Stimulated activated CD8-positive, alpha-beta memory T cell treated with anti-CD3 and anti-CD28 coated beads, Interleukin-12 subunit alpha, Interleukin-12 subunit beta, amount 100 ng/mL, for 4 hours (primary cell): ENCODE data around the gene SNCA.

Experiments
- DNase-seq: peaks from one replicate; pipeline ENCODE4 v3.0.0-alpha.2; 2020; ENCODE audit warnings: low read depth

Gene SNCA

DNA sequence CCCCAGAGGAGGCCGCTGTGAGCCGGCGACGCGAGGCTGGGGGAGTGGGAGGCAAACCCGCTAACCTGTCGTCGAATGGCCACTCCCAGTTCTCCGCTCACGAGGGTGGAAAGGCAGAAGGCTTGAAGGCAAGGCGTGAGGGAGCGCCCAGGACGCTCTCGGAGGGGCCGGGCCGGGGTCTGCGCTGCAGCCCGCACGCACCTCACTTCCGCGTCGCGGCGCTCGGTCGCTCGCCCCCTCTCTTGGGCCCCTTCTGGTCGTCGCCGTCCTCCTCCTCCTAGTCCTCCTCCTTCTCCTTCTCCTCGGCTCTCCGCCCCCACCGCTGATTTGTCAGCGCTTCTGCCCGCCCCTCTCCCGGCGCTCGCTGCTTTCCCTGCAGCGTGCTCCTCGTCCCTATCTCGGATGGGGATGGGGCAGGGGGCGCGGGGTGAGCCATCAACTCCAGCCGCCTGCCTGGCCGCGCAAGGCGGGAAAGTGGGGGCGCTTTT lies at the start of gene SNCA:
TSS of gene SNCA (minus strand) at position 265 of the 488 bp plus-strand sequence. CDS start 1,494 bp downstream, outside the sequence.
- no peak for DNase-seq

DNA sequence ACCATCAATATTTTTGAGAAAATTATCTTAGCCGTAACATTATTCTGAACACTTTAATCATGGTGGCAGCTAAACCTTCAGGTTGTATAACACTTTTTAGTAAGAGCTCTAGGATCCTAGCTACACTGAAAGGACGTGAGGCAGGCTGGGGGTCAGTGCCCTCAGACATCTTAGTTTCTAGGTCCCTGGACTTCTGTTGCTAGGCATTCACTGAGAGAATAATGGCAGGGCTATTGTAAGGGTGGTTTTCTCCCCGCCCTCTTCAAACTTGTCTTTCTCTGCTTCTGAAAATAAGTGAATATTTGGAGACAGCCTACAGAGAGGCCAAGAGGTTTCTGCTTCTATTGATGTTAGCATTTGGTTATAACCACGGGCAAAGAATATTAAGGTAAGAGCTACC lies 42.3 kb upstream of the SNCA start:
- DNase-seq = no peak

DNA sequence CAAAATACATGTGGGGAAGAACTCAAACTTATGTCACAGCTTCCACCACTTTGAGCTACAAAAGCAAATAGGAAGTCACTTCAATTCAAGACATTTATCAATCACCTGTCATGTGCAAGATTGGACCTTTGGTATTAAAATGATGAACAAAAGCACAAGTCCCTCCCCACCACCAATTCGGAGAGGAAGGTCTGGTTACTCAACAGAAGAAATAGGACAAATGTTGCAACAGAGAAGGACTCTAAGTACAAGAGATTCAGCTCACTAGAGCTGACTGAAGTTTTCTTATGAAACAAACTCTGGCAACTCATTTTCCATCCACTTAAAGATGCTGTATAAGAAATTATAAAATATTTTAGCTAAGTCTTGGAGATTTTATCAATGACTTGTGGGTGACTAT lies 41.6 kb upstream of the SNCA start:
- DNase-seq = no peak

DNA sequence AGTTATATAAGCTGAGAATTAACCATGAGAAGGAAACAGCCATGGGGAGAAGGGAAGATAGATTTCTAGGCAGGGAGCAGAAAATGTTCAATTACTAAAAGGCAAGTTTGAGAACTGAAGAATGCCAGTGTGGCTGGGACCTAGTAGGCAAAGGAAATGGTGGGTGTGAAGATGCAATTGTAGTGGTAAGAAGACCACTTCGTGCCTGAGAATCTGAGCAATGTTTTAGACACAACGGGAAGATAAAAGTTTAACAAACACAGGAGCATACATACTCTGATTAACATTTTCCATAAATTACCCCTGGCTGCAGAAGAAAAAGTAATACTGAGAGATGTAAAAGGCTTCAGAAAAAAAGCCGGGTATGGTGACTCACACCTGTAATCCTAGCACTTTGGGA lies 39.6 kb upstream of the SNCA start:
- DNase-seq = no peak

DNA sequence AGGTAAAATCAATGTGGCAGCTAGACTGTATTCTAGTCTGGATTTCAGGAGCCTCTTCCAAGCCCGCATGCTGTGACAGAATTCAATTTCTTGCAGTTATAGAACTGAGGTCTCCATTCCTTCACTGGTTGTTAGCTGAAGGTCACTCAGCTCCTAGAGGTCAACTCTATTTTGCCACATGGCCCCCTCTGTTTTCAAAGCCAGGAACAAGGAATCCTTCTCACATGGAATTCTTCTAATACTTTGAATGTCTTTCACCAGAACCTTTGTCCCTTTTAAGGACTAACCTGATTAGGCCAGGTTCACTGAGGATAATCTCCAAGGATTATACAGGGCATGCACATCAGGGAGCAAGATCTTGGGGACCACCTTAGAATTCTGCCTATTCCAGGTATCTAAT lies 34.2 kb upstream of the SNCA start:
- DNase-seq = no peak

DNA sequence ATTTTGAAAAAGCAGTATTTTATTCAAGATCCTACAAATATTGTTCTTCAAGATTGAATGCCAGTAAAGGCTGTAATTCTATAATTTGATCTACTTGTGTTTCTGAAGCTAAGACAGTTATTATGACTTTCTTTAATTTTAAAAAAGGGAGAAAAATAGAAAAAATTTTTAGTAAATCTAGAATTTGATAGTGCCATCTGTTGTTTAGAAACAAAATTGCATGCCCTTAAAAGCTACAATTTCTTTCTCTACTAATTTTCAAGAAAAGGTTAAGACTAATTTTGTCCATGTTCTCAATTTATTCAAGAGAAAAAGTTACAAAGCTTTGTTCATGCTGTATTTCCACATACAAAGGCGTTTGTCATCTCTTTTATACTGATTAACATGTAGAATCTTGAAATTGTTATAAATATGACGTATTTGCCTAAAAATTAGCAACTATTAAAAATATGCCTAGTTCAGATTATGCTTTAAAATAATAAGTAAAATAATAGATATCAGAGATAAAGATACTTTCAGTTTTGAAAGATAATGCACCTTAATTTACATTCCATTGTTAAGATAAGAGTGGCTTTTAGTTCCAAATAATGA lies 32.1 kb upstream of the SNCA start:
- DNase-seq = no peak

DNA sequence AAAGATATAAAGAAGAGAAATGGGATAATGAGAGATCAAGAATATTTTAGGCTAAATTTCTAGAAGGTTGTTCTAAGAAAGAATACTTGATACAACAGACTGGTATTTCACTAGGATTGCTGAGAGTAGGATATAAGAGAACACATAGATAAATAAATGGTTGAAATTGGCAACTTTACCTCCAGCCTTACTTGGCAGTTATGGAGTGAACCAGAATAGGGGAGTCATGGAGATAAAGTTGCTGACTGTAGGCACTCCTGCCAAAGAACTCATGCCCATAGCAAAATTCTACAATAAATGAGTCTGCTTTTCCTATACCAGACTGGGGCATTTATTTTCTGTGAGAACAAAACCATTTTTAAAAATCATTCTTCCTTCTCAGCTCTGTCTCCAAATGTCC lies 31.3 kb upstream of the SNCA start:
- no peak for DNase-seq

DNA sequence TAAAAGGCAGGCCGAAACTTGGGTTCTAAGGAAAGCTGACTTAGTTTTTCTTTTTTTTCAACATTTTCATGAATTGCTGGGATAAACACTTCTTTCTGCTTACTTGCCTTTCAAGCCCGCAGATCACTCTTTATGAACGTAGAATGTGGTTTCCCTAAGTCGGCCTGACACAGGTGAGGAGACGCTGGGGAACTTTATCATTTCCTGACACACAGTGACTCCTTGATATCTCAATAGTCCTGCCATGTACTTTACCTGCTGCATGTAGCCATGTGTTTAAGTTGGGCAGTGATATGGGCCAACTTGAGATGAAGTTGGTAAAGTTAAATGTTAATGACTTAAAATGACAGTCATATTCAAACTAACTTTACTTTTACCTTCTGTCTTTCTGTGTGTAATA lies 26.6 kb upstream of the SNCA start:
- DNase-seq = no peak

DNA sequence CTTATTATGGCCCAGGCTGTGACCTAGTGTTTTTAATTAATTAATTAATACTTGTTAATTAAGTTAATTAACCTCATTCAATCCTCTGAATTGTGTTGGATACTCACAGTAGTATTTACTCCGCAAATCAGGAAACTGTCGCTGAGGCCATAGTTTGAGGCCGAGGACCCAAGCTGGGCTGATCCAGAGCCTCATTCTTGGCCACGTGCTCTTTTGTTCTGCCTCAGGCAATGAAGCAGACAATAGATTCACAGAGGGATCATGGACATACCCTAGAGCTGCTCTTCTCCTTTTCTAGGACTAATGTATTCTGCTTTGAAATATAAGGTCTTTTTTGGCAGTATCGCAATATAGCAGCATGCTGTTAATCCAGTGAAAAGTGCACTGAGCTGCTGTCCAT lies 24.0 kb upstream of the SNCA start:
- DNase-seq = no peak

DNA sequence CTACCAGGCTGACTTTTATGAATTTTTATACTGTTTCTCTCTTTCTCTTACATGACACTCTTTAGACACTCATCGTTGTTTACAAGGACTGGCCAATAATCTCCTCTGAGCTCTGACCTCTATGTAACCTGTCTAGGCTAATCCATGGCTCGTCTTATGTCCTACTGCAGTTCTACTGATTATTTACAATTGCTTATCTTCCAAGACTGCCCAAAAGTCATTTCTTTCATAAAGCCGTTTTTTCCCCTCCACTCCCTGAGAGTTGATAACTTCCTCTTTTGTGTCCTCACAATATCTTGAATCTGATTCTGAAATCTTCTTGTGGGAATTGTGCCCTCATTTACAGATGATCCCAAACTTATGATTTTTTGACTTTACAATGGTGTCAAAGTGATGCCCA lies 18.3 kb upstream of the SNCA start:
- no peak for DNase-seq

DNA sequence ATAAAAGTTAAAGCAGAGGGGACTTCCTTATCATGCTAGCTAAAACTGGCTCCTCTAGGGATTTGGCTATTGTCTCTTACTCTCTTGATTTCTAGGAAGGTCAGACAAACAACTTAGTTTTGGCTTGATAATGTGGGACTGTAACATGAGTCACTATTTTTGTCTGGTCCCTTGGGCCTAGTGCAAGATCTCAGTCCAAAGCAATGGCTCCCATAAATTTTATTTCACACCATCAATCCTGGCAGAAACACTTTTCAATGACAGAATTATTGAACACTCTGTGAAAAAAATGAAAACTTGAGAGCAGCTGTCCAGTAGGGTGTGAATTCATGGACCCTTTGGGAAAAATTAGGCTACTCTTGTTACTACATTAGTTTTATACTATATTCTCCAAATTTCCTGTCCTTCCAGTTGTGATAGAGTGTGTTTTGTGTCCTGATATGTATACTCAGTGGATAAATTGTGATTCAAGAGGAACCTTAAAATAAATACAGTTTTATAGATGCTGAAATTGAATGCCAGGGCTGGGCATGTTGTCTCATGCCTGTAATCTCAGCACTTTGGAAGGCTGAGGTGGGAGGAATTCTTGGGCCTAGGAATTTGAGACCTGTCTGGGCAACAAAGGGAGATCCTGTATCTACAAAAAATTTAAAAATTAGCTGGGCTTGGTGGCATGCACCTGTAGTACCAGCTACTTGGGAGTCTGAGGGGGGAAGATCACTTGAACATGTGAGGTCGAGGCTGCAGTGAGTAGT lies 10.8 kb upstream of the SNCA start:
- DNase-seq = no peak

DNA sequence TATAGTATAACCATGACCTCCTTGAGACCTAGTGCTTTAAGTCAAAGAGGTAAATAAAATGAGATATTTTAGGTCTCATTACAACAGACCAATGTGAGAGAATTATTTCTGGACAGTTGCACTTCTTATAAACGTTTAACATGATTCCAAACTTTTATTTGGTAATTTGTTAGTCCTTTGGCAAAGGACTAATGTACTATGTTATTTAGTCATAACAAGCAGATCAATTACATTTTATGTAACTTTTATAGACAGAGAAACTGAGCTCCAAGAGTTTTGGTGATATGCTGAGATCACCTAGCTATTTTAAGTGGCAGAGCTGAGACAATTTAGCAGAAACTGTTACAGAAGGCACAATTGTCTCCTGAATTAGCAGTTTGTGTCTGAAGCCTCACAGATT lies 2.6 kb upstream of the SNCA start:
- no peak for DNase-seq

DNA sequence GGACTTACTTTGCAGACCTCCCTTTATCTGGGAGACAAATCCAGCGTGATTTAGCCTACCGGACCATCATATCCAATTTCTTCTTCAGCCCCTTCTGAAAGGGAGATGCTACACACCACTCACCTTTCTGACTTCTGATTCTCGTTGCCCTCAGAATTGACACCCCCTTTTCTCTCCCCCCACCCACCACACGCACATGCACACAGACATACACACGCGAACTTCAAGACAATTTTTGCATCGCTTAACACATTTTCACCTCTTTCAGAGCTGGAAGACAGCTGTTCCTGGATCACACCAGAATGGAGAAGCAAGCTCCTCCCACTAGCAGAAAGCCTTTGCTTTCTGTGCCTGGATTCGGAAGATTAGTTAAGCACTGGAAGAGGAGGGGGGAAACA lies 1.0 kb upstream of the SNCA start:
- DNase-seq = no peak

DNA sequence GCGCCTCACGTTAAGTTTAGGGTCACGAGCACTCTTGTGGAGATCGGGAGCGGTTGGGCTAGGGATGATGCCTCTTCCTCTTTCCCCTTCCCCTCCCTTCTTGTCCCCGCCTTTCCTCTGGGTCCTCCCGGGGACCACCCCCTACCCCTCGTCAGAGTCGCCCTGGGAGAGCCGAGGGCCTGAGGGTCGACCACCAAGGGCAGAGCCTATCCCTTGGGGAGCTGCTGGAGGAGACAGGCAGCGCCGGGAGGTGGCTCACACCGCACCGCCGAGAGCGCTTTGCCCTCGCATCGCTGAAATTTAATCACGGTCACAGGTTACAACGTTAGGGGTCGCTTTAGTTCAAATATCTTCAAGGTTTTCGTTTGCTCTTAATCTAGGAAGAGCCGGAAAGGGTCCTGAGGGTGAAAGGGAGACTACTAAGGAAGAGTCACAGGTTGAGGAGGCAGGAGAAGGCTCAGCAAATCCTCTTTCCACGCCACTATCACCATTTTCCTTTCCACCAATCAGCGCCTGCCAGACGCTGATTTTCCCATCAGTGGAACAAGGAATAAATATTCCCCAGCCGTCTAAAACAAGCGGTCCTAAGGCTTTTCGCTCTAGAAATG lies 528 bp upstream of the SNCA start:
- DNase-seq = no peak

DNA sequence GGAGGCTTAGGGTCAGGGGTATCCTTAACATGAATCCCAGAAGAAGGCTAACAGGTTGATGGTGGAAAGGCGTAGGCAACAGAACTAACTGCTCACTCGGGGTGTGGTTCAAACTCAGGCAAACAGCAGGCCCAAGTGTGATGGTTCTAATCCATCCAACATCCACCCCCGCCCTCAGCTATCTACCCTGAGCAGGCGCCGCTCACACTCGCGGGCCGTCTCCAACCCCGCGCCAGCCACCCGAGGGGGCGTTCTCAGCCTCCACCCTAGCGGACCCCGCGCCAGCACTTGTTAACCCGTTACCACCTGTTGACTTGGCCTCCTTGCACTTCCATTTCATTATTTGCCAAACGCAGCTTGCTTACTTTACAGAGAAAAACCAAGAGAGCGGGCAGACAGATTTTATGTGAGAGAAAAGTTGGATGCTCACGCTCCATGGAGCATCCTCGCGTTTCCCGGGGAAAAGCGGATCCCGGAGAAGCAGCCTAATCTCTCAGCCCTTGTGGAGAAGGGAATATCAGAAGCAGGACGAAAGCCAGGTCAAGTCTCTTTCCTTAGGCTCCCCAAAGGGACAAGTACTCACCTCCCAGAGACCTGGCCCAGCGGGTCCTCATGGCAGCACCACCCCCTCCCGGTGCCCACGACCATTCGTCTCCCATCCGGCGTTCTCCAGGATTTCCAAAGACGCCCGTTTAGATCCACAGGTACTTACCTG lies 773 bp downstream of the SNCA start:
- no peak for DNase-seq

DNA sequence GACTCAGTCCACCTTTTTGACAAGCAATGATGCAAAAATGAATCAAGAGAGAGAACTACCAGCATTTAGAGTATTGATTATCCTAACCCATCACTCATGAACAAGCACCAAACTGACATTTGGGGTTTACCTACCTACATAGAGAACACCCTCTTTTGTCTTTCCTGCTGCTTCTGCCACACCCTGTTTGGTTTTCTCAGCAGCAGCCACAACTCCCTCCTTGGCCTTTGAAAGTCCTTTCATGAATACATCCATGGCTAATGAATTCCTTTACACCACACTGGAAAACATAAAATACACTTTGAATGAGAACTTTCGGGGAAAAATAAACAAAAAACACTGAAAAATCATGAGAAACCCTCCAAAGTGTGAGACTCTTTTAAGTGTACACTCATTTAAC lies 1.5 kb downstream of the SNCA start:
- no peak for DNase-seq

DNA sequence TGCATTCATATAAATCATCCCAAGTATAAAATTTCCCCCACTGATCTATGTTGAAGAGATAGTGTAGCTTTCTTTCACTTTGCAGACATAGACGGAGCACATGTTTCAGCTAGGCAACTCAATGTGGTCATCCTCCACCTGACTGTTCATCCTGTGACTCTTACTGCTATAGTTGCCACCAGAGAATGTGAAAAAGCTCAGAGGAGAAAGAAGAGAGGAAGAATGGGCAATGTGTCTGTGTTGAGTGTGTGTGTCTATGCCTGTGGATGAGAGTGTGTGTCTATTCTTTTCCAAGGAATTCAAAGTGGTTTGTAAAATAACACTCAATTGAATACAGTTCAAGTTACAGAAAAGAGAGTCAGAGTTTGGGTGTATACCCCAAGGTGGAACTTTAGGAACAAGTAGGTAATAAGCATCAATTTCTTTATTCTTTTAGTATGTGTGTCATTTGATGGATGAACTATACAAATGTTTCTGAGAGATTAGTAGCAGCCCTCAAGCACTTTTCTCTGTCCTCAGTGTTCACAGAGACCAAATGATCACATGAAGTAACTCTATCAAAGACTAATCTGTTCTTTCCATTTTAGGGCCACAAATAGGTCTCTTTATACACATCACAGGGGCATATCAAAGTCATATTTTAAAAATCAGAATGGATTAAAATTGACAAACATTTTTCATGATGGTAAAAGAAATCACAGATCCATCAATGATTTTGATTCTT lies 2.3 kb downstream of the SNCA start:
- no peak for DNase-seq

DNA sequence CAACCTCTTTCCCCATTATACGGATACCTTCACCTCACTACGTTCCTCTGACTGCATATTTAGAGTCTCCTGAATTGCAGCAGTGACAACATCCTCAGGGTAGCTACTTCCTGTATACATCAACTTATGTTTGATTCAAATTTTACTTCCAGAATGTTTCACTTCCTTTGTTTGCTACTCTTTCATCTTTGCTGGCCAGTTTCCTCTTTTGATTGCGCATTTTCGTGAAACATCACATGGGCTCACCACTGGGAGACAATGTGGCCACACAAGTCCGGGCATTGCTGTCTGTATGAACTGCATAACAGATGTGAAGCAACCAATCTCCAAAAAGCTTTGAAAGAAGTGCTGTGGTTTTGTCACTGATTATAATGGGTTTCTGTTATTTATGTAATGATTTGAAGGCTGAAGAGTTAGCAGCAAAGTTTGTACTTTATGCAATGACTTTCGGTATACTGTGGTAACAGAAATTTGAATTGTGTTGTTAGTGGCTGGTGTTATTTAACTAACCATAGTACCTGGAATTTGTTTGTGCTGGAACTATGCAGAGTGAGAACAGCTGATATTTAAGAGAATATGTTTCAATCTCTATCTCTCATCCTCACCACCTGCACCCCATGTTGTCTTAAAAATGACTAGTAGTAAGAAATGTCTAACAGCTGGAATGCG lies 7.4 kb downstream of the SNCA start:
- DNase-seq = no peak

DNA sequence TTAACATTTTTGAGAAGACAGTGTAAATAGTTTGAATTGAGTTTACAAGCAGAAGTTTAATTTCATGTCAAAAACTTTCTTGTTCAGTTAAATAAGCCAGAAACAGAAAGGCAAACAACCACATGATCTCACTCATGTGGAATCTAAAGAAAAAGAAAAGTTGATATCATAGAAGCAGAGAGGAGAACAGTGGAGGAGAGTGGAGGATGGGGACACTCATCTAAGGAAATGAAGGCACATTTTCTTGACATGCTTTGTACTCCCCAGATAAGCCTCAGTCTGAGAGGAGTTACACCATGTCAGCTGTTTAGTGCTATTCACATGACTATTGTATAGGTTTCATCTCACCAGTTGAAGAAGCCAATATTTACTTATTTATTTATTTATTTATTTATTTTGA lies 13.5 kb downstream of the SNCA start:
- no peak for DNase-seq

DNA sequence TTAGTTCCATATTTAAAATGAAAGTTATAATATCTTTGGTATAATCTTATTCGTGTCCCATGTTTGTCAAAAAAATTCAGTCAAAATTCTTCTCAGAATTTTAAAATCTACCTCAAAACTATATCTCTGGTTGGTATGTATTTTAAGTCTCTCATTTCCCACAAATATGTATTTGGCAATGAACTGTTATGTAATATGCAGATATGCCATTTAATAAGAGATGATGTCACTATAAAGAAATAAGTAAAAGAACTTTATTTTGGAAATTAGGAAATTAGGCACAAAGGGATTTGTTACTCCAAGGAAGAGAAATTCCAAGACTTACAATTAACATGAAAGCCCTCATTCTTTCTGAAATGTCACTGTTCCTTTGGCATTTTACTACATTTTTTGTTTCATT lies 15.3 kb downstream of the SNCA start:
- no peak for DNase-seq

DNA sequence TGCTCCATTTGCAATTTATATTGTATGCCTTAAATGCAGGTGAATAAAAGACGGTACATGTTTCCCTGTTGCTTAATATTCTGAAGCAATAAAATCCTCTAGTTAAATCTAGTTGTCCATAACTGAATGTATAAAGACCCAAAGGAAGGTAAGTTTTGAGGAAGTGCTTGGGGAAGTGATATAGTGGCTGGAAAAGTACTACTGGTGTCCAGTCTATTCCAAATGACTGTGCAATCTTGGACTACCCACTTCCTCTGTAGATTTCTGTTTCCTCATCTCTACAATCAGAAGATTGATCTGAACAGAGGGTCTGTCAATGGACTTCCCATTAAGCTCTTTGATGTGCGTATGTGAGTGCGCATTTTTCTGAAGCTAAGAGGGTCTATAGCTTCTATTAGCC lies 17.0 kb downstream of the SNCA start:
- DNase-seq = no peak

DNA sequence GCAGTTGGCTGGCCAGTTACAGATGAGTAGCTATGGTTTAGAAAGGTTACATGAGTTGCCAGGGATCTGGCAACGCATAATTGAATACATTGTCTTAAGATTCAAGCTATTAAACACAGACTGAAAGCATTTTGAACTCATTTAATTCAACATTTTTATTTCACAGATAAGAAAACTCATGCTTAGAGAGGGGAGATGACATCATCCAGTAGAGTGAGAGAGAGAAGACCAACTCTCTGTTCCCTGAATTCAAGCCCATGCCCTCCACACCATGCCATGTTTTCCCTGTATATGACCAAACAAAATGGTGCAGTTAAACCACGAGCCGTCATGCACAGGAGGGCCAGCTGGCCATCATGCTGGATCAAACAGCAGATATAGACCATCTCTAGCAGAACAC lies 22.6 kb downstream of the SNCA start:
- DNase-seq = no peak
